HCT116 (cell line): ENCODE measurements around the gene SEC24B. TPM values are rescaled to one million over a fixed set of nuclear protein-coding genes. Genes with fewer than 3 reads are reported as not detected.

Experiments used
- ATAC-seq: fragments of 200-7000 bp; cut with Tn5 transposase; 2 replicates; pipeline ENCODE4 v1.9.1; 2020; ENCODE audit warnings: mild to moderate bottlenecking, moderate library complexity
- BruUV-seq: library from RNA; stranded (reverse); fragments of 400-500 nt; replicated peaks from 2 replicates; lab custom pipeline; 2021; lab: Mats Ljungman, UMichigan
- CTCF ChIA-PET: fragments of 300-600 bp; sonication (Branson Sonifier 250); formaldehyde crosslinking; loops from one replicate; lab custom pipeline; 2021; ENCODE audit warnings: antibody characterized with exemption; lab: Charles Lee
- POLR2A ChIA-PET: fragments of 300-600, 350-600 bp; sonication (Branson Sonifier 250); formaldehyde crosslinking; loops from one replicate; lab custom pipeline; 2021; ENCODE audit warnings: antibody characterized with exemption; lab: Charles Lee
- RAD21 ChIA-PET, 2 experiments: fragments of 300-600 bp; sonication (Branson Sonifier 250); formaldehyde crosslinking; loops; one replicate each; lab custom pipeline; 2023; ENCODE audit warnings: low total read pairs in 2 of 2; ENCODE audit not compliant: uncharacterized antibody in 2 of 2, unreplicated experiment in 2 of 2, low non-redundant PET in 1 of 2; lab: Charles Lee
- DNase-seq: peaks from one replicate; pipeline ENCODE4 v3.0.0-alpha.2; 2010; ENCODE audit warnings: low read depth, low spot score
- H2AFZ ChIP-seq: fragments of 200-600 bp; shearing (Covaris generic), sonication (generic); 2 replicates; pipeline ENCODE4 v1.6.1; 2017; ENCODE audit warnings: low read depth, mixed run types, mixed read lengths, antibody characterized with exemption, low read length; ENCODE audit not compliant: poor library complexity, severe bottlenecking
- H3K27ac ChIP-seq: 2 replicates; pipeline ENCODE4 v1.5.1; 2012; ENCODE audit warnings: low read depth, low read length
- H3K27me3 ChIP-seq: fragments of 200-600 bp; sonication (generic); 2 replicates; pipeline ENCODE4 v1.6.1; 2016; ENCODE audit warnings: mixed run types, low read length, mixed read lengths; ENCODE audit not compliant: insufficient read depth
- H3K36me3 ChIP-seq, 2 experiments: fragments of 200-500 bp in 1 of 2; fragments of 200-600 bp in 1 of 2; sonication (Bioruptor generic) in 1 of 2; sonication (generic) in 1 of 2; 2 replicates each; pipeline versions ENCODE4 v1.5.1 to v1.6.1; 2014 to 2016; ENCODE audit warnings: low read length in 2 of 2, inconsistent platforms in 1 of 2, mixed read lengths in 1 of 2, mixed run types in 1 of 2; ENCODE audit not compliant: insufficient read depth in 2 of 2, control insufficient read depth in 1 of 2
- H3K4me1 ChIP-seq, 2 experiments: fragments of 200-600 bp in 1 of 2; sonication (generic) in 1 of 2; 2 replicates each; pipeline versions ENCODE4 v1.5.1 to v1.6.1; 2012 to 2017; ENCODE audit warnings: low read length in 2 of 2, inconsistent platforms in 1 of 2, mild to moderate bottlenecking in 1 of 2, mixed read lengths in 1 of 2, mixed run types in 1 of 2, moderate library complexity in 1 of 2; ENCODE audit not compliant: insufficient read depth in 2 of 2, control insufficient read depth in 1 of 2
- H3K4me2 ChIP-seq: fragments of 200-600 bp; sonication (generic); 2 replicates; pipeline ENCODE4 v1.6.1; 2017; ENCODE audit warnings: mixed run types, low read length, mixed read lengths
- H3K4me3 ChIP-seq, 2 experiments: fragments of 200-600 bp in 1 of 2; sonication (generic) in 1 of 2; replicated peaks in 1 of 2; 2 replicates each; pipeline ENCODE4 v1.5.1; 2011 to 2016; ENCODE audit warnings: low read length in 2 of 2, control low read depth in 1 of 2, low read depth in 1 of 2, mild to moderate bottlenecking in 1 of 2, mixed read lengths in 1 of 2, mixed run types in 1 of 2
- H3K79me2 ChIP-seq: fragments of 200-600 bp; sonication (generic); 2 replicates; pipeline ENCODE4 v1.6.1; 2017; ENCODE audit warnings: mild to moderate bottlenecking, mixed run types, low read length, moderate library complexity, mixed read lengths; ENCODE audit not compliant: insufficient read depth
- H3K9ac ChIP-seq: fragments of 200-600 bp; sonication (generic); 2 replicates; pipeline ENCODE4 v1.6.1; 2016; ENCODE audit warnings: low read length, mixed read lengths
- H3K9me2 ChIP-seq: fragments of 200-600 bp; sonication (generic), shearing (Covaris generic); 2 replicates; pipeline ENCODE4 v1.6.1; 2017; ENCODE audit warnings: mixed run types, mild to moderate bottlenecking, moderate library complexity; ENCODE audit not compliant: insufficient read depth
- H3K9me3 ChIP-seq, 2 experiments: fragments of 200-500 bp in 1 of 2; fragments of 200-600 bp in 1 of 2; sonication (Bioruptor generic) in 1 of 2; sonication (generic) in 1 of 2; 2 replicates each; pipeline ENCODE4 v1.6.1; 2014 to 2017; ENCODE audit warnings: low read length in 2 of 2, mixed read lengths in 2 of 2, inconsistent platforms in 1 of 2, low read depth in 1 of 2, mild to moderate bottlenecking in 1 of 2, mixed run types in 1 of 2, moderate library complexity in 1 of 2; ENCODE audit not compliant: control insufficient read depth in 1 of 2, insufficient read depth in 1 of 2
- H4K20me1 ChIP-seq: fragments of 200-600 bp; sonication (generic), shearing (Covaris generic); 2 replicates; pipeline ENCODE4 v1.6.1; 2017; ENCODE audit warnings: mixed run types, mild to moderate bottlenecking, moderate library complexity; ENCODE audit not compliant: insufficient read depth
- ATF3 ChIP-seq: IDR thresholded peaks from 2 replicates; pipeline ENCODE4 v1.6.1; 2012
- CBX3 ChIP-seq: IDR thresholded peaks from 2 replicates; pipeline ENCODE4 v1.6.1; 2012; ENCODE audit warnings: low read depth
- CEBPB ChIP-seq: IDR thresholded peaks from 2 replicates; pipeline ENCODE4 v1.6.1; 2012; ENCODE audit warnings: low read depth
- ELF1 ChIP-seq: IDR thresholded peaks from 2 replicates; pipeline ENCODE4 v1.6.1; 2012; ENCODE audit warnings: low read depth, borderline replicate concordance
- EZH2 ChIP-seq: fragments of 200-600 bp; sonication (generic); IDR thresholded peaks from 2 replicates; pipeline ENCODE4 v1.6.1; 2017; ENCODE audit warnings: antibody characterized with exemption, mixed run types
- EZH2phosphoT487 ChIP-seq: fragments of 200-600 bp; IDR thresholded peaks from 2 replicates; pipeline ENCODE4 v1.6.1; 2018; ENCODE audit warnings: antibody characterized with exemption, borderline replicate concordance
- FOSL1 ChIP-seq: IDR thresholded peaks from 2 replicates; pipeline ENCODE4 v1.6.1; 2012; ENCODE audit warnings: low read depth
- JUND ChIP-seq: IDR thresholded peaks from 2 replicates; pipeline ENCODE4 v1.6.1; 2012
- POLR2A ChIP-seq: IDR thresholded peaks from 2 replicates; pipeline ENCODE4 v1.7.0; 2011; ENCODE audit warnings: borderline replicate concordance; ENCODE audit not compliant: insufficient read depth, insufficient read length; ENCODE audit errors: extremely low read depth
- RAD21 ChIP-seq: IDR thresholded peaks from 2 replicates; pipeline ENCODE4 v1.6.1; 2012; ENCODE audit warnings: low read depth, mild to moderate bottlenecking
- REST ChIP-seq: IDR thresholded peaks from 2 replicates; pipeline ENCODE4 v1.6.1; 2012; ENCODE audit warnings: low read depth
- SRF ChIP-seq: IDR thresholded peaks from 2 replicates; pipeline ENCODE4 v1.6.1; 2012; ENCODE audit warnings: low read depth
- TCF7L2 ChIP-seq: IDR thresholded peaks from 2 replicates; pipeline ENCODE4 v1.7.0; 2011; ENCODE audit warnings: borderline replicate concordance, inconsistent platforms; ENCODE audit not compliant: insufficient read depth, insufficient read length; ENCODE audit errors: extremely low read depth
- ZFX ChIP-seq: fragments of 450-650 bp; IDR thresholded peaks from 2 replicates; pipeline ENCODE4 v1.6.1; 2017
- intact Hi-C: fragments of 100-400 bp; cut with micrococcal nuclease; formaldehyde crosslinking; loops from 2 replicates; pipeline ENCODE4 v1.10.0; 2022
- total RNA-seq: library from RNA; stranded (reverse); gene quantifications from one replicate; pipeline ENCODE4 v1.2.1, GENCODE V29; 2021; ENCODE audit not compliant: unreplicated experiment
- TF ChIP-seq, protein P1 (sequence below), 3 experiments: fragments of 200-600 bp in 1 of 3; sonication (generic) in 1 of 3; IDR thresholded peaks in 2 of 3; conservative IDR thresholded peaks in 1 of 3; 2 replicates each; pipeline ENCODE4 v1.5.1; 2012 to 2017; ENCODE audit warnings: low read depth in 2 of 3, low read length in 2 of 3, antibody characterized with exemption in 1 of 3, borderline replicate concordance in 1 of 3, control low read depth in 1 of 3, mild to moderate bottlenecking in 1 of 3, mixed read lengths in 1 of 3, mixed run types in 1 of 3, moderate library complexity in 1 of 3; ENCODE audit not compliant: insufficient read depth in 1 of 3

The SEC24B gene
- total RNA-seq, 1 experiment from 2014 or later = 33.0 TPM

DNA sequence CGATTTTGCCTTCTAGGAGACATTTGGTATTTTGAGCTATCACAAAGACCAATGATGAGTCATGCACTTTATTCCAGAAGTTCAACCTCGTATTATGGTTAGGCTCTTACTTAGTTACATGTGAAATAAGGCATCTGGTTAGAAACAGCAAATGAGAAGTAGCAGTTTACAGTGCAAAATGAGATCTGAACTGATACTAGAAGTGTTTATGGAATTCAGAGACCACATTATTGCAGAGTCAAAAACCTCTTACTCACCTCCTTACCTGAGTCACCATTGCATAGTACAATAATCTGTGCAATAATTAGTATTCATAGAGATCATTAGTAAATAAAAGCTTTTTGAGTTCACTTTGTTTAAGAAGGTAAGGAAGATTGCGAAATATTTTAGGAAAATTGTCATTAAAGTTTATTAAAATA is 38.7 kb downstream of the SEC24B start:
- POLR2A ChIA-PET = no interaction called here
- CTCF ChIA-PET = no interaction called here
- no TSS peak for BruUV-seq
- Histone ChIP-seq H3K27me3 (no peaks in the 10 kb centered on the region), H3K9me2 (no peaks in the 10 kb centered on the region), H4K20me1 (peaks cover 8% of the 10 kb centered on the region; the same call in 1 of the 2 replicates), H3K9ac (no peak overlapping the region), H3K4me2 (peak overlapping the region; percentile 3; the same call in 1 of the 2 replicates), H3K79me2 (peaks cover 97% of the 10 kb centered on the region), H3K4me3 (no peak overlapping the region), H3K9me3 (no peaks in the 10 kb centered on the region), H3K36me3 (peaks cover 14 to 16% of the 10 kb centered on the region in 2 experiments), H2AFZ (no peak overlapping the region), H3K4me1 (peaks cover 0 to 19% of the 10 kb centered on the region in 2 experiments; a peak in 1 of 4 replicates), H3K27ac (no peak overlapping the region)
- RAD21 ChIA-PET = no interaction called here
- no peak for ATAC-seq
- no peak for DNase-seq
- intact Hi-C loops = no loop called here
- TF ChIP-seq, protein P1, sequence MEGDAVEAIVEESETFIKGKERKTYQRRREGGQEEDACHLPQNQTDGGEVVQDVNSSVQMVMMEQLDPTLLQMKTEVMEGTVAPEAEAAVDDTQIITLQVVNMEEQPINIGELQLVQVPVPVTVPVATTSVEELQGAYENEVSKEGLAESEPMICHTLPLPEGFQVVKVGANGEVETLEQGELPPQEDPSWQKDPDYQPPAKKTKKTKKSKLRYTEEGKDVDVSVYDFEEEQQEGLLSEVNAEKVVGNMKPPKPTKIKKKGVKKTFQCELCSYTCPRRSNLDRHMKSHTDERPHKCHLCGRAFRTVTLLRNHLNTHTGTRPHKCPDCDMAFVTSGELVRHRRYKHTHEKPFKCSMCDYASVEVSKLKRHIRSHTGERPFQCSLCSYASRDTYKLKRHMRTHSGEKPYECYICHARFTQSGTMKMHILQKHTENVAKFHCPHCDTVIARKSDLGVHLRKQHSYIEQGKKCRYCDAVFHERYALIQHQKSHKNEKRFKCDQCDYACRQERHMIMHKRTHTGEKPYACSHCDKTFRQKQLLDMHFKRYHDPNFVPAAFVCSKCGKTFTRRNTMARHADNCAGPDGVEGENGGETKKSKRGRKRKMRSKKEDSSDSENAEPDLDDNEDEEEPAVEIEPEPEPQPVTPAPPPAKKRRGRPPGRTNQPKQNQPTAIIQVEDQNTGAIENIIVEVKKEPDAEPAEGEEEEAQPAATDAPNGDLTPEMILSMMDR (IDR thresholded peaks at IDR 0.05 in 2 of 3, conservative IDR thresholded peaks at IDR 0.05 in 1 of 3; ENCODE audit: borderline replicate concordance in 1 of 3, insufficient read depth in 1 of 3, low read depth in 2 of 3, low read length in 2 of 3) = no peak
- TF ChIP-seq RAD21 (no peak), JUND (no peak), SRF (no peak), ELF1 (no peak), CBX3 (no peak), EZH2phosphoT487 (no peak), ATF3 (no peak), REST (no peak), TCF7L2 (no peak), ZFX (no peak), EZH2 (no peak), CEBPB (no peak), POLR2A (no peak), FOSL1 (no peak)
